IMR-90 (cell line): ENCODE results near the gene CACNA2D4.

ENCODE experiments used
- CHD1 ChIP-seq: IDR thresholded peaks from 2 replicates; pipeline ENCODE4 v1.6.1; 2012; ENCODE audit warnings: low read depth, low read length, improper control_type of control experiment
- FOS ChIP-seq: fragments of 150-350 bp; IDR thresholded peaks from 2 replicates; pipeline ENCODE4 v1.6.1; 2016; ENCODE audit warnings: low read depth, low read length
- MAFK ChIP-seq: IDR thresholded peaks from 2 replicates; pipeline ENCODE4 v1.6.1; 2012; ENCODE audit warnings: low read depth, low read length, improper control_type of control experiment
- POLR2A ChIP-seq: IDR thresholded peaks from 2 replicates; pipeline ENCODE4 v1.6.1; 2012; ENCODE audit warnings: mild to moderate bottlenecking, low read depth, low read length
- RAD21 ChIP-seq: IDR thresholded peaks from 2 replicates; pipeline ENCODE4 v1.6.1; 2012; ENCODE audit warnings: low read length, improper control_type of control experiment
- RCOR1 ChIP-seq: IDR thresholded peaks from 2 replicates; pipeline ENCODE4 v1.6.1; 2012; ENCODE audit warnings: mild to moderate bottlenecking, low read length, improper control_type of control experiment; ENCODE audit not compliant: insufficient replicate concordance
- SMC3 ChIP-seq: fragments of 150-350 bp; IDR thresholded peaks from 2 replicates; pipeline ENCODE4 v1.6.1; 2016; ENCODE audit warnings: low read depth, mild to moderate bottlenecking, antibody characterized with exemption, low read length, moderate library complexity
- TF ChIP-seq, protein P1 (sequence below): conservative IDR thresholded peaks from 2 replicates; pipeline ENCODE4 v1.5.1; 2012; ENCODE audit warnings: mild to moderate bottlenecking, low read depth, low read length, improper control_type of control experiment
- TF ChIP-seq, protein P2 (sequence below): fragments of 150-350 bp; IDR thresholded peaks from 2 replicates; pipeline ENCODE4 v1.6.1; 2017; ENCODE audit warnings: mild to moderate bottlenecking, antibody characterized with exemption, low read length, low read depth

DNA sequence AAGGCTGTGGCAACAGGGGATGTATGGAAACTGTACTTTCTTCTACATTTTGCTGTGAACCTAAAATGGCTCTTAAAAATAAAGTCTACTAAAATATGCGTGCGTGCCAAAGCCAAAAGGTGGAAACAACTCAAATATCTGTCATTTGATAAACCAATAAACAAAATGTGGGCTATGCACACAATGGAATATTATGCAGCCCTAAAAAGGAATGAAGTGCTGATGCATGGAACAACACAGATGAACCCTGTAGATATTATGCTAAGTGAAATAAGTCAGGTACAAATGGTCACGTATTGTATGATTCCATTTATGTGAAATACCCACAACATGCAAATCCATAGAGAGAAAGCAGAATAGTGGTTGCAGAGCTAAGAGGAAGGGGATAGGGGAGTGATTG is 8.0 kb downstream of the CACNA2D4 start:
- TF ChIP-seq, protein P1, sequence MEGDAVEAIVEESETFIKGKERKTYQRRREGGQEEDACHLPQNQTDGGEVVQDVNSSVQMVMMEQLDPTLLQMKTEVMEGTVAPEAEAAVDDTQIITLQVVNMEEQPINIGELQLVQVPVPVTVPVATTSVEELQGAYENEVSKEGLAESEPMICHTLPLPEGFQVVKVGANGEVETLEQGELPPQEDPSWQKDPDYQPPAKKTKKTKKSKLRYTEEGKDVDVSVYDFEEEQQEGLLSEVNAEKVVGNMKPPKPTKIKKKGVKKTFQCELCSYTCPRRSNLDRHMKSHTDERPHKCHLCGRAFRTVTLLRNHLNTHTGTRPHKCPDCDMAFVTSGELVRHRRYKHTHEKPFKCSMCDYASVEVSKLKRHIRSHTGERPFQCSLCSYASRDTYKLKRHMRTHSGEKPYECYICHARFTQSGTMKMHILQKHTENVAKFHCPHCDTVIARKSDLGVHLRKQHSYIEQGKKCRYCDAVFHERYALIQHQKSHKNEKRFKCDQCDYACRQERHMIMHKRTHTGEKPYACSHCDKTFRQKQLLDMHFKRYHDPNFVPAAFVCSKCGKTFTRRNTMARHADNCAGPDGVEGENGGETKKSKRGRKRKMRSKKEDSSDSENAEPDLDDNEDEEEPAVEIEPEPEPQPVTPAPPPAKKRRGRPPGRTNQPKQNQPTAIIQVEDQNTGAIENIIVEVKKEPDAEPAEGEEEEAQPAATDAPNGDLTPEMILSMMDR, result no peak
- TF ChIP-seq FOS (no peak), CHD1 (no peak), POLR2A (no peak), RAD21 (no peak), MAFK (no peak), RCOR1 (no peak), SMC3 (no peak)
- TF ChIP-seq, protein P2, sequence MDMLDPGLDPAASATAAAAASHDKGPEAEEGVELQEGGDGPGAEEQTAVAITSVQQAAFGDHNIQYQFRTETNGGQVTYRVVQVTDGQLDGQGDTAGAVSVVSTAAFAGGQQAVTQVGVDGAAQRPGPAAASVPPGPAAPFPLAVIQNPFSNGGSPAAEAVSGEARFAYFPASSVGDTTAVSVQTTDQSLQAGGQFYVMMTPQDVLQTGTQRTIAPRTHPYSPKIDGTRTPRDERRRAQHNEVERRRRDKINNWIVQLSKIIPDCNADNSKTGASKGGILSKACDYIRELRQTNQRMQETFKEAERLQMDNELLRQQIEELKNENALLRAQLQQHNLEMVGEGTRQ, result no peak
